GM12891 (cell line): ENCODE data around the gene DGKI.

Experiments used
- POLR2AphosphoS5 ChIP-seq: IDR thresholded peaks from 2 replicates; pipeline ENCODE4 v1.6.1; 2011; ENCODE audit warnings: low read depth, low read length, control low read depth
- SPI1 ChIP-seq: IDR thresholded peaks from 2 replicates; pipeline ENCODE4 v1.6.1; 2011; ENCODE audit warnings: low read depth, low read length, control low read depth
- TAF1 ChIP-seq: IDR thresholded peaks from 2 replicates; pipeline ENCODE4 v1.6.1; 2011; ENCODE audit warnings: low read depth, low read length, control low read depth

DNA sequence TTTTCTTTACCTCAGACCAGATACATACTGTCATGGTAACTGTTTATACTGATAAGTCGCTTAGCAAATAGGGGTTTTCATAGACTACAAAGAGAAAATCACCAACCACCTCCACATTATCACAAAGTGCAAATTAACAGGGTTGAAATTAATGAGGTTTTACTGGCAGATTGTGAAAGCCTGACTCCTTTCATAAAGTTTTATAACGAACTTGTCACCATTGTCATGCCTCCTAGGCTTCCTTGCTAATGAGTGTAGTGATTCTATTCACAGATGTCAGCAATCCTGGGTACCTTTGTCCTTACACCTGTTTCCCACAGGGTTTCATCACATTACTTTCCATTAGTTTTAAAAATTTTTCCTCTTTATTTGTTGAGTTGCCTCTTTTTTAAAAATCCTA is 361.0 kb downstream of the DGKI start:
- TF ChIP-seq POLR2AphosphoS5: no peak
- TF ChIP-seq TAF1: no peak
- TF ChIP-seq SPI1: no peak
